Measurements from ENCODE around the gene DCAKD. TPM values are rescaled to one million over a fixed set of nuclear protein-coding genes. Genes with fewer than 3 reads are reported as not detected.
A peak's percentile ranks its signal among the peaks of the same experiment; 100 is the strongest.

The DCAKD gene

GRCh38 chr17:44977814-44978550 is 73.5 kb downstream of the DCAKD start:
- peaks cover 23 to 39% of the 10 kb centered on the region in 2 donors for H3K4me1 ChIP-seq (ENCODE audit: control insufficient read depth in 2 of 2, insufficient read depth in 1 of 2, low read depth in 1 of 2, low read length in 2 of 2)
- WGBS, 2 donors (ENCODE audit: extremely low coverage in 2 of 2, insufficient read length in 2 of 2, insufficient replicate concordance in 1 of 2): no CpG with 5 or more reads among the region's 7 CpGs

GRCh38 chr17:44977065-44977464 is 74.4 kb downstream of the DCAKD start:
- no peak overlapping the region for H3K4me3 ChIP-seq (ENCODE audit: low read length in 2 of 2)
- H2BK120ac ChIP-seq (ENCODE audit: low read depth, low read length): no peak overlapping the region
- H2AK5ac ChIP-seq (ENCODE audit: low read depth, low read length): peak overlapping the region; percentile 51
- H3K9me3 ChIP-seq (replicated peaks in 1 of 2; ENCODE audit: control insufficient read depth in 2 of 2, insufficient read depth in 1 of 2, low read depth in 1 of 2, low read length in 2 of 2): no peaks in the 10 kb centered on the region
- H3K9ac ChIP-seq (ENCODE audit: low read depth, low read length, poor library complexity): no peak overlapping the region
- no peak overlapping the region for H3K4ac ChIP-seq (ENCODE audit: low read length)
- no peak overlapping the region for H4K91ac ChIP-seq (ENCODE audit: low read depth, low read length, poor library complexity)
- no peaks in the 10 kb centered on the region for H3K79me1 ChIP-seq (ENCODE audit: low read depth, low read length)
- H4K8ac ChIP-seq (ENCODE audit: low read depth, low read length): no peak overlapping the region
- H3K18ac ChIP-seq (ENCODE audit: low read length): no peak overlapping the region
- no CpG with 5 or more reads among the region's 3 CpGs for WGBS, 2 donors (ENCODE audit: extremely low coverage in 2 of 2, insufficient read length in 2 of 2, insufficient replicate concordance in 1 of 2)
- peaks cover 0 to 64% (median 3%) of the 10 kb centered on the region in 3 experiments for H3K27me3 ChIP-seq (ENCODE audit: control insufficient read depth in 3 of 3, insufficient read depth in 3 of 3, low read depth in 1 of 3, low read length in 3 of 3)
- DNase-seq (ENCODE audit: low spot score): no peak
- no peak overlapping the region for H3K27ac ChIP-seq (replicated peaks; ENCODE audit: low read length)
- H2AFZ ChIP-seq (ENCODE audit: low read length): no peak overlapping the region
- H3K36me3 ChIP-seq (replicated peaks in 1 of 2; ENCODE audit: control insufficient read depth in 2 of 2, insufficient read depth in 2 of 2, low read length in 2 of 2): no peaks in the 10 kb centered on the region
- no peak overlapping the region for H3K4me2 ChIP-seq (ENCODE audit: insufficient read depth, low read length, poor library complexity, severe bottlenecking)
- H3K14ac ChIP-seq (ENCODE audit: low read length): no peak overlapping the region
- H2BK15ac ChIP-seq (ENCODE audit: low read length): peak overlapping the region; percentile 41
- H2BK12ac ChIP-seq (ENCODE audit: low read length): no peak overlapping the region
- H3K23ac ChIP-seq (ENCODE audit: low read depth, low read length, poor library complexity): no peak overlapping the region
- H2BK5ac ChIP-seq (ENCODE audit: low read length): no peak overlapping the region
- H3K4me1 ChIP-seq (ENCODE audit: control insufficient read depth in 2 of 2, insufficient read depth in 1 of 2, low read depth in 1 of 2, low read length in 2 of 2): peaks cover 23 to 39% of the 10 kb centered on the region in 2 donors

More at GRCh38 chr17:44977814-44978550, 73.5 kb downstream of the DCAKD start:
- Histone ChIP-seq H2AK5ac (ENCODE audit: low read depth, low read length) (peak overlapping the region; percentile 0), H3K36me3 (replicated peaks in 1 of 2; ENCODE audit: control insufficient read depth in 2 of 2, insufficient read depth in 2 of 2, low read length in 2 of 2) (no peaks in the 10 kb centered on the region), H3K9ac (ENCODE audit: low read depth, low read length, poor library complexity) (peak overlapping the region; percentile 55), H2BK5ac (ENCODE audit: low read length) (peak overlapping the region; percentile 57), H3K9me3 (replicated peaks in 1 of 2; ENCODE audit: control insufficient read depth in 2 of 2, insufficient read depth in 1 of 2, low read depth in 1 of 2, low read length in 2 of 2) (peaks cover 0 to 2% of the 10 kb centered on the region in 2 donors), H2BK15ac (ENCODE audit: low read length) (peak overlapping the region; percentile 3), H2BK12ac (ENCODE audit: low read length) (no peak overlapping the region), H3K4me3 (ENCODE audit: low read length in 2 of 2) (no peak overlapping the region), H3K27me3 (ENCODE audit: control insufficient read depth in 3 of 3, insufficient read depth in 3 of 3, low read depth in 1 of 3, low read length in 3 of 3) (peaks cover 0 to 55% (median 2%) of the 10 kb centered on the region in 3 experiments), H3K4me2 (ENCODE audit: insufficient read depth, low read length, poor library complexity, severe bottlenecking) (peak overlapping the region; percentile 2), H3K79me1 (ENCODE audit: low read depth, low read length) (no peaks in the 10 kb centered on the region), H4K8ac (ENCODE audit: low read depth, low read length) (no peak overlapping the region), H3K18ac (ENCODE audit: low read length) (peak overlapping the region; percentile 84), H3K23ac (ENCODE audit: low read depth, low read length, poor library complexity) (no peak overlapping the region), H2AFZ (ENCODE audit: low read length) (peak overlapping the region; percentile 31), H3K27ac (replicated peaks; ENCODE audit: low read length) (no peak overlapping the region), H2BK120ac (ENCODE audit: low read depth, low read length) (no peak overlapping the region), H4K91ac (ENCODE audit: low read depth, low read length, poor library complexity) (no peak overlapping the region), H3K4ac (ENCODE audit: low read length) (no peak overlapping the region), H3K14ac (ENCODE audit: low read length) (peak overlapping the region; percentile 57)
- no peak for DNase-seq (ENCODE audit: low spot score)

- Histone ChIP-seq H3K4me1 (ENCODE audit: control insufficient read depth in 2 of 2, insufficient read depth in 1 of 2, low read depth in 1 of 2, low read length in 2 of 2) (peaks cover 26 to 39% of the 10 kb centered on the region in 2 donors), H2AK5ac (ENCODE audit: low read depth, low read length) (peak overlapping the region; percentile 51), H2BK12ac (ENCODE audit: low read length) (no peak overlapping the region), H3K14ac (ENCODE audit: low read length) (no peak overlapping the region), H3K9me3 (replicated peaks in 1 of 2; ENCODE audit: control insufficient read depth in 2 of 2, insufficient read depth in 1 of 2, low read depth in 1 of 2, low read length in 2 of 2) (no peaks in the 10 kb centered on the region), H2BK5ac (ENCODE audit: low read length) (no peak overlapping the region), H3K4me3 (ENCODE audit: low read length in 2 of 2) (no peak overlapping the region), H3K27me3 (ENCODE audit: control insufficient read depth in 3 of 3, insufficient read depth in 3 of 3, low read depth in 1 of 3, low read length in 3 of 3) (peaks cover 0 to 70% (median 10%) of the 10 kb centered on the region in 3 experiments), H4K8ac (ENCODE audit: low read depth, low read length) (no peak overlapping the region), H3K18ac (ENCODE audit: low read length) (no peak overlapping the region), H2BK15ac (ENCODE audit: low read length) (no peak overlapping the region), H3K79me1 (ENCODE audit: low read depth, low read length) (no peaks in the 10 kb centered on the region), H3K23ac (ENCODE audit: low read depth, low read length, poor library complexity) (no peak overlapping the region), H3K36me3 (replicated peaks in 1 of 2; ENCODE audit: control insufficient read depth in 2 of 2, insufficient read depth in 2 of 2, low read length in 2 of 2) (no peaks in the 10 kb centered on the region), H2AFZ (ENCODE audit: low read length) (peak overlapping the region; percentile 56), H3K4me2 (ENCODE audit: insufficient read depth, low read length, poor library complexity, severe bottlenecking) (no peak overlapping the region), H3K9ac (ENCODE audit: low read depth, low read length, poor library complexity) (no peak overlapping the region), H2BK120ac (ENCODE audit: low read depth, low read length) (no peak overlapping the region), H3K4ac (ENCODE audit: low read length) (no peak overlapping the region), H3K27ac (replicated peaks; ENCODE audit: low read length) (no peak overlapping the region), H4K91ac (ENCODE audit: low read depth, low read length, poor library complexity) (no peak overlapping the region)
- no CpG with 5 or more reads among the region's 13 CpGs for WGBS, 2 donors (ENCODE audit: extremely low coverage in 2 of 2, insufficient read length in 2 of 2, insufficient replicate concordance in 1 of 2)
- no peak for DNase-seq (ENCODE audit: low spot score)
Measured at GRCh38 chr17:44976206-44976605, 75.2 kb downstream of the DCAKD start.

Small RNA genes lying within 50 kb of the gene (small RNA-seq; reads per million reads assigned to genes)
- gene AC015936.2 (ENCODE audit: insufficient read depth) (not detected), gene RF00019 (ENCODE audit: insufficient read depth) (not detected)

Data from neuronal stem cell (in vitro differentiated cells).